ENCODE measurements around the gene SCAP. TPM values are rescaled to one million over a fixed set of nuclear protein-coding genes. Genes with fewer than 3 reads are reported as not detected.

The SCAP gene
- total and polyA plus RNA-seq, 10 donors: 17.8 to 116 (median 91.9) TPM

DNA sequence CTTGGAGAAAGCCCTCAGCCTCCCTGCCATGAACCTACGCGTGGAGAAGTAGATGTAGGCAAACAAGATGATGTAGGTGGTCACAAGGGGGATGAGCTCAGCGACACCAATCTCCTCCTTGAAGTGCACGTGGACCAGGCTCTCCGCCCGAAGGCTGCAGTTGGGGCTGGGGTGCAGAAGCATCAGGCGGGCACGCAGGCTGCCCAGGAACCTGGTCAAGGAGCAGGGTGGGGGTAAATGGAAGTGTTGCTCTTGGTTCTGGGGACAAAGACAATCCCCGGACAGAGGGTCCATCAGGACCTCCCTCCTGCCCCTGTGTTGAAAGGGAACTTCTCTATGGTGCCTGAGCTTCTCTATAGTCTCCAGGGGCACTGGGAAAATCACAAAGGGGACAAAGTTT is 49.8 kb downstream of the SCAP start:
- WGBS, 5 donors: 92 to 97% (median 95%) methylated on average over 9 of the region's 9 CpGs
- DNase-seq: no peak
- Histone ChIP-seq H3K36me3 (peaks cover 0 to 97% (median 50%) of the 10 kb centered on the region in 6 donors), H3K4me1 (peaks cover 10 to 23% (median 18%) of the 10 kb centered on the region in 6 donors), H3K4me3 (no peak overlapping the region), H3K9me3 (no peaks in the 10 kb centered on the region), H3K27me3 (replicated peaks in 1 of 7) (no peaks in the 10 kb centered on the region), H3K27ac (no peak overlapping the region)
- intact Hi-C loops (cut with DNase I; ENCODE audit: low total_unique reads): no loop called here
- TF ChIP-seq POLR2A (IDR thresholded peaks at IDR 0.05) (no peak), POLR2AphosphoS5 (IDR thresholded peaks at IDR 0.05) (no peak)
- TF ChIP-seq, protein P1, sequence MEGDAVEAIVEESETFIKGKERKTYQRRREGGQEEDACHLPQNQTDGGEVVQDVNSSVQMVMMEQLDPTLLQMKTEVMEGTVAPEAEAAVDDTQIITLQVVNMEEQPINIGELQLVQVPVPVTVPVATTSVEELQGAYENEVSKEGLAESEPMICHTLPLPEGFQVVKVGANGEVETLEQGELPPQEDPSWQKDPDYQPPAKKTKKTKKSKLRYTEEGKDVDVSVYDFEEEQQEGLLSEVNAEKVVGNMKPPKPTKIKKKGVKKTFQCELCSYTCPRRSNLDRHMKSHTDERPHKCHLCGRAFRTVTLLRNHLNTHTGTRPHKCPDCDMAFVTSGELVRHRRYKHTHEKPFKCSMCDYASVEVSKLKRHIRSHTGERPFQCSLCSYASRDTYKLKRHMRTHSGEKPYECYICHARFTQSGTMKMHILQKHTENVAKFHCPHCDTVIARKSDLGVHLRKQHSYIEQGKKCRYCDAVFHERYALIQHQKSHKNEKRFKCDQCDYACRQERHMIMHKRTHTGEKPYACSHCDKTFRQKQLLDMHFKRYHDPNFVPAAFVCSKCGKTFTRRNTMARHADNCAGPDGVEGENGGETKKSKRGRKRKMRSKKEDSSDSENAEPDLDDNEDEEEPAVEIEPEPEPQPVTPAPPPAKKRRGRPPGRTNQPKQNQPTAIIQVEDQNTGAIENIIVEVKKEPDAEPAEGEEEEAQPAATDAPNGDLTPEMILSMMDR (IDR thresholded peaks at IDR 0.05 in 8 of 11, conservative IDR thresholded peaks at IDR 0.05 in 3 of 11): no peak

DNA sequence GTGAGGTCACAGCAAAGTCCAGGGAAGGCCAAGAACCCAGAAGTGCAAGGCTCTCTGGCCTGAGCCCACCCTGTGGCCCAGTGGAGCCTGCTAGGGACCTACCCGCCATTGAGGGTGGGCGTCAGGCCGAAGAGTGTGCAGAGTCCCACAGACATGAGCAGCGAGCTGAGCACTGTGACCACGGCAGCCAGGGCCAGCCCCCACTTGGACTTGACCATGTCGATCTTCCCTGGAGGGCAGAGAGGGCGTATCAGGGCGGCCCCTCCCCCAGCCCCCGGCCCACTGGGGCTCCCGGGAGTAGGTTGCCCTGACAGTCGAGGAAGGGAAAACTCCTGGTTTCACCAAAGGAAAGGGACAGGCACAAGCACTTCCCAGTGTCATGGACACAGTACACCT is 50.4 kb downstream of the SCAP start:
- TF ChIP-seq POLR2A (IDR thresholded peaks at IDR 0.05) (no peak), POLR2AphosphoS5 (IDR thresholded peaks at IDR 0.05) (no peak)
- TF ChIP-seq, protein P1 (IDR thresholded peaks at IDR 0.05 in 8 of 11, conservative IDR thresholded peaks at IDR 0.05 in 3 of 11): no peak
- no peak for DNase-seq
- peaks cover 12 to 29% (median 22%) of the 10 kb centered on the region in 6 donors for H3K4me1 ChIP-seq
- no peak overlapping the region for H3K27ac ChIP-seq
- no peak overlapping the region for H3K4me3 ChIP-seq
- peaks cover 0 to 97% (median 49%) of the 10 kb centered on the region in 6 donors for H3K36me3 ChIP-seq
- H3K27me3 ChIP-seq (replicated peaks in 1 of 7): no peaks in the 10 kb centered on the region
- intact Hi-C loops (cut with DNase I; ENCODE audit: low total_unique reads): no loop called here
- H3K9me3 ChIP-seq: no peaks in the 10 kb centered on the region
- WGBS, 5 donors: 89 to 96% (median 93%) methylated on average over 7 to 11 of the region's 11 CpGs

DNA sequence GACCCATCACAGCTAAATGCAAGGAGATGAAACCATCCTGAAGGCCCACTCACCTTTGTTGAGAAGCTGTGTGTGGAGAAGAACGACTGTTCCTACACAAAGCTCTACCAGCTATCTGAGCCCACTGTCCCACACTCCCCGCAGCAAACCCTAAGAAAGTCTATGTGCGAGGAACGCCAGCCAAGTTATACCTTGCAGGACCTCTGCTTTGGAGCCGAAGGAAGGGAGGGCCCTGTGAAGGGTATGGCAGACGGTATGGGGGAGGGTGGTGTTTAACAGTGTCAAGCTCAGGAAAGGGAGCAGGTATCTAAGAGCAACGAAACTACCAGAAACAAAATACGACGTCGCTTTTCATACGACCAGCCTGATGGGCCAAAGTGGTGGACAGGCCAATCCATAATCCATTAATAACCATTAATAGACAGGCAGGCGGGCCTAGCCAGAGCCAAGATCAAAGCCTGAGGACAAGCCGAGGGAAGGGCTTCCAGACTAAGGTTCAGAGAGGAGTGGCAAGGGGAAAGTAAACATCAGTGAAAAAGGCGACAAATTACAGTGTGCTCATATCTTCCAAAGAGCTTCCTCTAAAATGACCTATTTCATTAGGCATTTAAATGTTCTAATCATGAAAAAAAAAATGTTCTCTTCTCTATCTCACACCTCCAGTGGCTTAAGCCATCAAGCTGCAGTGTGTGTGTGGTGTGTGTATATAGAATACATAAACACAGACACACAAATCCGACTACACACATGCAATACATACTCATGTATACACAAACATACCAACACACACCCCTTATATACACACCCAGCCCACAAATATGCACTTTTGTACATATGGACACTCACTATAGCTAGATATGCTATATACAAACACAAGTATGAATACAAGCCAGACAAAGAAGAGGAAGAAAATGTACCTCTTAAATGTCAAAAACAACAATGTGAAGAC is 51.0 kb downstream of the SCAP start:
- Histone ChIP-seq H3K27me3 (replicated peaks in 1 of 7) (no peaks in the 10 kb centered on the region), H3K27ac (no peak overlapping the region), H3K4me1 (peaks cover 12 to 33% (median 23%) of the 10 kb centered on the region in 6 donors), H3K4me3 (no peak overlapping the region), H3K36me3 (peaks cover 0 to 98% (median 55%) of the 10 kb centered on the region in 6 donors), H3K9me3 (no peaks in the 10 kb centered on the region)
- TF ChIP-seq, protein P1 (IDR thresholded peaks at IDR 0.05 in 8 of 11, conservative IDR thresholded peaks at IDR 0.05 in 3 of 11): no peak
- no peak for TF ChIP-seq POLR2A (IDR thresholded peaks at IDR 0.05)
- no peak for TF ChIP-seq POLR2AphosphoS5 (IDR thresholded peaks at IDR 0.05)
- no peak for DNase-seq
- 89 to 94% (median 93%) methylated on average over 15 of the region's 15 CpGs for WGBS, 5 donors
- intact Hi-C loops (cut with DNase I; ENCODE audit: low total_unique reads): no loop called here

DNA sequence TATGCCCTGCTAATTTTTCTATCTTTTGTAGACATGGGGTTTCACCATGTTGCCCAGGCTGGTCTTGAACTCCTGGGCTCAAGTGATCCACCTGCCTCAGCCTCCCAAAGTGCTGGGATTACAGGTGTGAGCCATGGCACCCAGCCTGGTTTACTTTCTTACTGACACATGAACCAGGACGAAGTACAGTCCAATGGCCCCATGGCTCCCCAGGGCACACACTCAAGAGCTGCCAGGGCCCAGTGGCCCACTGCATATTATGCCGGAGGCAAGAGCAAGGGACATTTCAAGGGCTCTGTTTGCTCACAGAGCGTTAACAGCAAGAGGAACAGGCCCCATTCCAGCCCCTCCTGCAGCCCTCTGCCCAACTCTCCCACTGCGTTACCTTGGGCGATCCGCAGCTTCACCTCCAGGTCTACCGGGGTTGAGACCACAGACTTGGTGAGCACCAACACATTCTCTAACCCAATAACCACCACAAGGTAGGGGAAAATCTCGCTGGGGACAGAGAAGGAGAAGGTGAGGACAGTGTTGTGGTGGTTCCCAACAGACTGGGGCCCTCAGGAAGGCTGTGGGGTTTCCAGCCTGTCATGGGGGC is 52.1 kb downstream of the SCAP start:
- peaks cover 0 to 98% (median 65%) of the 10 kb centered on the region in 6 donors for H3K36me3 ChIP-seq

More for the DNA sequence above, 52.1 kb downstream of the SCAP start:
- H3K27me3 ChIP-seq (replicated peaks in 1 of 7): no peaks in the 10 kb centered on the region
- no peak for DNase-seq
- H3K4me1 ChIP-seq: peaks cover 12 to 43% (median 23%) of the 10 kb centered on the region in 6 donors
- intact Hi-C loops (cut with DNase I; ENCODE audit: low total_unique reads): no loop called here
- TF ChIP-seq POLR2A (IDR thresholded peaks at IDR 0.05): no peak
- TF ChIP-seq, protein P1 (IDR thresholded peaks at IDR 0.05 in 8 of 11, conservative IDR thresholded peaks at IDR 0.05 in 3 of 11): no peak
- no peak for TF ChIP-seq POLR2AphosphoS5 (IDR thresholded peaks at IDR 0.05)
- no peaks in the 10 kb centered on the region for H3K9me3 ChIP-seq
- H3K4me3 ChIP-seq: no peak overlapping the region
- 95 to 100% (median 96%) methylated on average over 6 to 8 of the region's 8 CpGs for WGBS, 5 donors
- H3K27ac ChIP-seq: no peak overlapping the region

All from spleen (tissue), 11 donors.